GM19324 (cell line): ENCODE results near the gene NCF4.
A peak's percentile ranks its signal among the peaks of the same experiment; 100 is the strongest.

Source experiments
- ATAC-seq: cut with Tn5 transposase; IDR thresholded peaks from one replicate; pipeline ENCODE4 v1.9.1; 2021; ENCODE audit warnings: mild to moderate bottlenecking, moderate library complexity; ENCODE audit not compliant: unreplicated experiment, low FRiP score

NCF4 gene

DNA sequence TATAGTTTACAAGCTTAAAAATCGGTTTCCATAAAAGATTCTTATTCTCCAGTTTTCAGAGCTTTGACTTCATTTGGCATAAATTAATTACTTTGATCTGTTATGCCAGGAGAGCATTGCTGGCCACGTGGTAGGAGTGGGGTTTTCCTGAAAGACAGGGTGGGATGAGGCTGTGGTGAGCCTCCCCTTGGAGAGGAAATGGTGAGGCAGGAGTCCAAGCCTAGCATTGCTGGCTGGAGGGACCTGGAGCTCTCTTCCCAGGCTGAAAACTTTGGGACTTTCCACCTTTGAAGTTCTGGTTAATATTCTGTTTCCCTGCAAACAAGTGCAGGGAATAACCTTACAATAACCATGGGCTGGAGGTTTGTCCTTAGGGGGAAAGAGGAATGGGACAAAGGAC lies 31.5 kb downstream of the NCF4 start:
- ATAC-seq: no peak

- no peak for ATAC-seq
These were observed 32.5 kb downstream of the NCF4 start for GRCh38 chr22:36893262-36893661.

GRCh38 chr22:36894266-36894665 lies 33.5 kb downstream of the NCF4 start:
- ATAC-seq: no peak

GRCh38 chr22:36897611-36898010 lies 36.8 kb downstream of the NCF4 start:
- ATAC-seq: no peak

DNA sequence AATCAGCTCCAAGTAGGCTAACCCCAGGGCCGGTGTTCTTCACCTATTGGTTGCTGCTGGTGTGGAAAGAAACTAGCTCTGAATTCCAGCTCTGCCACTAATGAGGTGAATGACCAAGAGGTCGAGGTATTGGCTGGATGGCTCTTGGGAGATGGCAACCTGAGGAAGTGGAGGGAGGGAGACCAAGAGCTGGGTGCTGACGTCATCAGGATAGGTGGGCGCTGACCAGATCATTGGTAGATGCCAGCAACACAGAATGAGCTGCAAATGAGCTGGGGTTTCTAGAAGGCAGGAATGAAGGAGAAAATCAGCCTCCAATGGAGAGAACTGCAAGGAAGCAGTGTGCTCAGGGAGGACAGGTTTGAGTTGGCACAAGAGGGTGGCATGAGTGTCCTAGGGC lies 37.9 kb downstream of the NCF4 start:
- no peak for ATAC-seq

DNA sequence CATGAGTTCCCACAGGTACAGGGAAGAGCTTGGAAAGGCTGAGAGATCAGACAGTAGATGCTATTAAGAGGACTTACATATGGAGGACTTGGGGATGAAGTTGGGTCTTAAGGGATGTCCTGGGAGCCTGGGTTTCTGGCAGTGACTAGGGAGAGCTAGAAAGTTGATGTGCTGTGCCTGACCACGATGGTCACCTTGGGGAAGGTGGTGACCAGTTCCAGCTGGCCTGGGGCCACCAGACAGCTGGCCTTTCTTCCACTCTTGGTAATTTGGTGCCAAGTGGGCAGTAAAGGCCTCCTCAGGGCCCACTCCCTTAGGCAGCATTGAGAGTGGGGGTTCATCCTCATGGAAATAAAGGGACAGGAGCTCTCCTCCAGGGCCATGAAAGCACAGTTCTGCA lies 38.7 kb downstream of the NCF4 start:
- ATAC-seq: no peak

GRCh38 chr22:36900225-36900624 lies 39.4 kb downstream of the NCF4 start:
- ATAC-seq: no peak

- ATAC-seq: no peak
These were observed 40.1 kb downstream of the NCF4 start for GRCh38 chr22:36900880-36901279.

- peak; percentile 53 for ATAC-seq
These were observed 40.8 kb downstream of the NCF4 start for GRCh38 chr22:36901411-36902142.

DNA sequence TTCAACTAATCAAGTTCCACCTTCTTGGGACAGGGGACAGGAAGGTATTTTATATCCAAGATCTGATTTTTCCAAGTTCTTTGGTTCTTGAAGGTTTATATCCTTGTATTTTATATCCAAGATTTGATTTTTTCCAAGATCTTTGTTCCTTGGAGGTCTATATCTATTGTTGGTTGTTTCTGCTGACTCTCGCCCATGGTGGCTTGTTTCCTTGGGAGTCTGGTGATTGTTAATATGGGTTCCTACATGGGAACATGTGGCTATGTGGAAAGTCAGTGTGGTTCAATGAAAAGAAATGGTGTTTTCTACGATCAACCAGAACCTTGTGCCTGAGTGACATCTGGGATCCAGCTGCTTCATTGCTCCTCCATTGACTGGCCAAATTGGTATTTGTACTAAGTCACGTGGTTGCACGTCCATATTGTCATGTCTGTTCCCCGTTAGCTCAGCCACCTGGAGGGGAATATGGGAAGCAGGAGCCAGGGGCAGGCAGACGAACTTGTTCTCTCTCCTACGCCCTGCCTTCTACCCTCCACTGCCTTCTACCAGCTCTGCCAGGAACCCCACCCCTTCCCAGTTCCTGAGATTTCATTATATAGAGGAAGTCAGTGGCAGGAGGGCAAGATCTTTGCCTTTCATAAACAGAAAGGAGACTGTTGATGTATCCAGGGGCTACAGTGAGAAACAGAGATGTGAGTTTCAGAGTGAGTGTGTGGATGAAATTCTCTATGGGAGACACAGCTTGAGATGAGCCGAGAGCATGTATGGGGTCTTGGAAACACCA lies 41.5 kb downstream of the NCF4 start:
- no peak for ATAC-seq

DNA sequence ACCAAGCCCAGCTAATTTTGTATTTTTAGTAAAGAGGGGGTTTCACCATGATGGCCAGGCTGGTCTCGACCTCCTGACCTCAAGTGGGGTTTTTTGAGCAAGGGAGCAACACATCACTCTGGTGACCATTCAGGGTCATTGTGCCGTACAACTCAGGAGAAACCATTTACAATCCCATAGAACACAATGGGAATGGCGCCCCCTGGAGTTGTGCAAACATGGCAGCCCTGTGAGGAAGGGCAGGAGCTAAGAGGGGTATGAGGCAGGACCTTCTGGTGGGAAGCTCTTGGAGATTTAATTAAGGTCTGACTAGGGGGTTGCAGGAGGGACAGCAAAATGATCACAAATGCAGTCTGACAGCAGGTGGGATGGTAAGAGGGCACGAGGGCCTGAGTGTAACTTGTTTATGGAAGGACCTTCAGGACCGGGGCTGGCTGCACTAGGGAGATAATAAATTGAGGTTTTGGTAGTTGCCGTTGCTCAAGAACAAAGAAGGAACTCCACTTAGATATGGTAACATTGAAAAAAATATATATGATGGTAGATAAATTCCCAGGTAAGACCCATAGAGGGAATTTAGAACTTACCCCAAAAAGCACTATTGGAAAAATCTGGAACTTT lies 43.6 kb downstream of the NCF4 start:
- no peak for ATAC-seq

- ATAC-seq: no peak
These were observed 46.7 kb downstream of the NCF4 start for GRCh38 chr22:36907253-36908195.

GRCh38 chr22:36910461-36910860 lies 49.7 kb downstream of the NCF4 start:
- no peak for ATAC-seq

- ATAC-seq: no peak
These were observed 51.3 kb downstream of the NCF4 start for GRCh38 chr22:36911887-36912661.

GRCh38 chr22:36912694-36913426 lies 52.1 kb downstream of the NCF4 start:
- ATAC-seq: no peak

- no peak for ATAC-seq
These were observed 52.9 kb downstream of the NCF4 start, which contains the start of gene CSF2RB for GRCh38 chr22:36913427-36914389. CSF2RB (plus strand) TSS chr22:36913628; CDS start chr22:36922208, 8,580 bp downstream.

GRCh38 chr22:36914390-36914752 lies 53.6 kb downstream of the NCF4 start:
- no peak for ATAC-seq

DNA sequence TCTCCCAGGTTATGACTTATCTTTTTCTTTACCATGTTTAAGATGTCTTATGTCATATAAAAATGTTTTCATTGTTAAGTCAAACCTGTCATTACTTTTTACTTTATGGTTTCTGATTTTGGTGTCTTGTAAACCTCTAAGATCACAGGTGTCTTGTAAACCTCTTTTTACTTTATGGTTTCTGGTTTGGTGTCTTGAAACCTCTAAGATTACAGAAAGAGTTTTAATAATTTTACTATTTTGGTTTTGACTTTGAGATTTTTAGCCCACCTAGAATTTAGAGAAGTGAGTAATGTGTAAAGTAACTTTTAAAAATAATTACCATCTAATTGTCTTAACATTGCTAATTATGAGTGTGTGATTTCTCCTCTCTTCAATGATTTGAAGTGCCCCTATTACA lies 55.2 kb downstream of the NCF4 start:
- no peak for ATAC-seq
